Ishikawa (cell line): ENCODE measurements around the gene GOLGA6C.
"Not testable (repeated sequence)": the region's sequence is repeated elsewhere in the genome, so short reads cannot be mapped to it uniquely, and the experiment has no call there.

Experiments used
- CEBPB ChIP-seq: IDR thresholded peaks from 2 replicates; pipeline ENCODE4 v1.6.1; 2012
- CREB1 ChIP-seq: IDR thresholded peaks from 2 replicates; pipeline ENCODE4 v1.6.1; 2012; ENCODE audit warnings: low read depth
- EGR1 ChIP-seq: IDR thresholded peaks from 2 replicates; pipeline ENCODE4 v1.6.1; 2012
- EP300 ChIP-seq: IDR thresholded peaks from 2 replicates; pipeline ENCODE4 v1.6.1; 2012; ENCODE audit warnings: borderline replicate concordance
- FOXM1 ChIP-seq: IDR thresholded peaks from 2 replicates; pipeline ENCODE4 v1.6.1; 2012; ENCODE audit warnings: low read depth, borderline replicate concordance
- NFIC ChIP-seq: IDR thresholded peaks from 2 replicates; pipeline ENCODE4 v1.6.1; 2012
- RAD21 ChIP-seq: IDR thresholded peaks from 2 replicates; pipeline ENCODE4 v1.6.1; 2012; ENCODE audit warnings: low read depth
- REST ChIP-seq: IDR thresholded peaks from 2 replicates; pipeline ENCODE4 v1.6.1; 2012; ENCODE audit warnings: low read depth, mild to moderate bottlenecking
- TAF1 ChIP-seq: IDR thresholded peaks from 2 replicates; pipeline ENCODE4 v1.6.1; 2012; ENCODE audit warnings: low read depth, mild to moderate bottlenecking
- TCF12 ChIP-seq: IDR thresholded peaks from 2 replicates; pipeline ENCODE4 v1.6.1; 2012; ENCODE audit warnings: low read depth
- TEAD4 ChIP-seq: IDR thresholded peaks from 2 replicates; pipeline ENCODE4 v1.6.1; 2012
- USF1 ChIP-seq: IDR thresholded peaks from 2 replicates; pipeline ENCODE4 v1.6.1; 2012
- YY1 ChIP-seq: IDR thresholded peaks from 2 replicates; pipeline ENCODE4 v1.6.1; 2012; ENCODE audit warnings: low read depth
- ZBTB7A ChIP-seq: IDR thresholded peaks from 2 replicates; pipeline ENCODE4 v1.6.1; 2012; ENCODE audit warnings: low read depth
- TF ChIP-seq, protein P1 (sequence below): IDR thresholded peaks from 2 replicates; pipeline ENCODE4 v1.6.1; 2012

Gene GOLGA6C

DNA sequence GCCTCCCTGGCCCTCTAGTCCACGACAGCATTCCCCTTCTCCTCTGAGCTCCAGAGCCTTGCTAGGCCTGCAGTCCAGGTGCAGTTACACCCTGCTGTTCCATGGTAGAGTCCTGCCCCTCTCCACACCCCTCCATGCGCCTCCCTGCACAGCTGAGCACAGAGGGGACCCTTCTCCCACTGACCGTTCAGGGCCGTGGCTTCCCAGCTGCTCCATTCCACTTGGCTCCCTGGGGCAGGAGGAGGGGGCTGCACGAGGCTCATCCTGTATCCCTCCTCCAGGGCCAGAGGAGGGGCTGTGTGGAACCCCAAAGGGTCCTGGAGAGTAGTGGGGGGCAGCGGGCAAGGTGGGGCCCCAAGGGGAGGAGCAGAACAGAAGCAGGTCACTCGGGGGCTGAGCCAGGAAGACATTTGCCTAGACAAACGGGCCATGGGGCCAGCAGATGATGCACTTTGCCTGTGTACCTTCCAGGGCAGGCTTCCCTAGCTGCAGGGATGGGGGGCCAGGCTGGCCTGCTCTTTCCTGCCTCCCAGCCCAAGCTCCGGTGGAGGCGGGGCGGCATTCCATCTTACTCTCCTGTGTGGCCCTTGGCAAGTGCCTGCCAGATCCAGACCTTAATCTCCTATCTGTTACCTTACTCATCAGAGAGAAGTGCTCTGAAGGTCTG is 20.7 kb upstream of the GOLGA6C start:
- no peak for TF ChIP-seq EGR1
- no peak for TF ChIP-seq EP300
- no peak for TF ChIP-seq RAD21
- no peak for TF ChIP-seq TCF12
- no peak for TF ChIP-seq NFIC
- no peak for TF ChIP-seq USF1
- no peak for TF ChIP-seq CREB1
- no peak for TF ChIP-seq CEBPB
- no peak for TF ChIP-seq TEAD4
- TF ChIP-seq TAF1: no peak
- no peak for TF ChIP-seq FOXM1
- no peak for TF ChIP-seq REST
- TF ChIP-seq ZBTB7A: no peak

DNA sequence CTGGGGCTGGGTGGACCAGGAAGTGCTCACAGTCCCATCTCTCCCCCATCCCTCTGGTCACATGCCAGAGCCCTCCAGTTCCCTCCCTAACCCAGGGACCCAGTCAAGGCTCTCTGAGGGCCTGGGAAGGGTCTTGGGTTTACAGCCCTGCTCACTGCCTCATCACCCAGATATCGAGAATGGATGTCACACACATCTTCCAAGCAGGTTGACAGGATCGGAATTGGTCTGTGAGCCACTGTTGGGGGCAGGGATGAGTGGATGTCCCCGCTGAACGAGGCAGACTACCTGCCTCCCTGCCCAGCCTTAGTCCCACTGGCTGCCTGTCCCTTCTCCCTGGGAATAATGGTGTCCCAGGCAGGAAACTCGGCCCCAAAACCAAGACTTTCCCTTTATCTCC is 20.0 kb upstream of the GOLGA6C start:
- TF ChIP-seq TAF1 (no peak), TEAD4 (no peak), USF1 (no peak), CREB1 (no peak), NFIC (no peak), FOXM1 (no peak), CEBPB (no peak), EP300 (no peak)
- TF ChIP-seq, protein P1, sequence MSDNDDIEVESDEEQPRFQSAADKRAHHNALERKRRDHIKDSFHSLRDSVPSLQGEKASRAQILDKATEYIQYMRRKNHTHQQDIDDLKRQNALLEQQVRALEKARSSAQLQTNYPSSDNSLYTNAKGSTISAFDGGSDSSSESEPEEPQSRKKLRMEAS: no peak

DNA sequence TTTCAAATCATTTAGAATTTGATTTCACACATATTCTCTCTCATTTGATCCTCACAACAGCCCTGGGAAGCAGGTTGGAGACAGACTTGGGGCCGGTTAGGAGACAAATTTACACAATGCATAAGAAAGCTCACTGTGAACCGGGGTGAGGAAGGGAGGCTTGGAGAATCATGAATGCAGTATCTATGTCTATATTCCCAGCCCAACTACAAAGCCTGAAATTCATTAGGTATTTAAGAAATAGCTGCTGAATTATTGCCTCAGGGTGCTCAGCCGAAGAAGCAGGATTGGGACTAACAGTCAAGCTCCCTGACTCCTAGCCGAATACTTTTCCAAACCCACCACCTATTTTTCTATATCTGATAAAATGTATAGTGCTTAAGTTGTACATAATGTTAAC is 8.4 kb upstream of the GOLGA6C start:
- TF ChIP-seq, protein P1: no peak
- TF ChIP-seq CREB1 (no peak), EP300 (no peak), YY1 (no peak), CEBPB (no peak), ZBTB7A (no peak), NFIC (no peak), RAD21 (no peak), TAF1 (no peak), EGR1 (no peak), TCF12 (no peak), USF1 (no peak), TEAD4 (no peak), REST (no peak)

DNA sequence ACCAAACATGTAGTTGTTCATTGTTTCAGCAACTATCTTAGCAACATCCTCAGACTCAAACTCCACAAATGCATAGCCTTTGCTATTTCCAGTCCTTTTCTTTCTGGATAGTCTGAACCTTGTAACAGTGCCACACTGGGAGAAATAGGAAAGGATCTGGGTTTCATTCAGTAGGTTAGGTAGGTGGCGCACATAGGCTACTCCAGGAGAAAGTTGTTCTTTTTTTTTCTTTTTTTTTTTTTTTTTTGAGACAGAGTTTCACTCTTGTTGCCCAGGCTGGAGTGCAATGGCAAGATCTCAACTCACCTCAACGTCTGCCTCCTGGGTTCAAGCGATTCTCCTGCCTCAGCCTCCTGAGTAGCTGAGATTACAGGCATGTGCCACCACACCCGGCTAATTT is 5.8 kb upstream of the GOLGA6C start:
- peak; percentile 46; the same call in 1 of the 2 replicates for TF ChIP-seq RAD21

- TF ChIP-seq RAD21: peak; percentile 40; the same call in 1 of the 2 replicates
Measured at GRCh38 chr15:75274509-75275107, 16.5 kb downstream of the GOLGA6C start.

DNA sequence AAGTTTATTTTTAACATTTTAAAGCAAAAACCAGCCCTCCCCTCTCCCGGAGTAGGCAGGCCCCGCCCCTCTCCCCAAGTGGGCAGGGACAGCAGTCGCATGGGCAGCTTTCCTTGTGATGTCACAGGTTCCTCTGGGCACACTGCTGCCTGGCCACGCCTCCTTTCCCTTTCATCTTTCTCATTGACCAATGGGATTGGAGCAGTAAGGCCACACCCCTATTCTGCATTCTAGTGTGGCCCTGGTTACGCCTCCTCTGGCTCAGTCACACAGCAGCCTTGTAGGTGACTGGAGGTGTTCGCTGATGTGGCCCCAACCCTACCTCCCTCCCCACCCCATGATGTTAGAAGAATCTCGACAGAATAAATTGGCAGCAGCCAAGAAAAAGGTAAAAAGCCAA is 24.4 kb downstream of the GOLGA6C start, which contains the start of gene GOLGA6D:
Gene GOLGA6D (plus strand): TSS at position 264 of the 400 bp plus-strand sequence. CDS start 41 bp downstream, at position 305.
- not testable (repeated sequence) for TF ChIP-seq EGR1, TCF12, EP300
